Mucosa of descending colon (tissue), 3 donors: ENCODE measurements around the gene NOSTRIN. TPM values are rescaled to one million over a fixed set of nuclear protein-coding genes. Genes with fewer than 3 reads are reported as not detected.

Experiments
- ATAC-seq: fragments of 200-7000 bp; cut with Tn5 transposase; one replicate; pipeline ENCODE4 v1.9.1; 2020; ENCODE audit warnings: mild to moderate bottlenecking, moderate library complexity
- DNase-seq, 3 donors: peaks; one replicate each; pipeline ENCODE4 v3.0.0-alpha.2; 2020
- H3K36me3 ChIP-seq: fragments of 200-600 bp; one replicate; pipeline ENCODE4 v1.8.0; 2021; ENCODE audit warnings: low read depth, mild to moderate bottlenecking
- H3K4me1 ChIP-seq: fragments of 200-600 bp; one replicate; pipeline ENCODE4 v1.8.0; 2021; ENCODE audit warnings: low read depth, mild to moderate bottlenecking
- H3K4me3 ChIP-seq: fragments of 200-600 bp; one replicate; pipeline ENCODE4 v1.8.0; 2021; ENCODE audit warnings: mild to moderate bottlenecking
- H3K9me3 ChIP-seq: fragments of 200-600 bp; one replicate; pipeline ENCODE4 v1.8.0; 2021; ENCODE audit warnings: mild to moderate bottlenecking
- intact Hi-C, 2 donors: fragments of 100-400 bp; cut with DNase I in 1 of 2; cut with micrococcal nuclease in 1 of 2; formaldehyde crosslinking; loops; one replicate each; pipeline versions ENCODE4 v1.11.0 to v1.11.1; 2022; cut with DNase I, micrococcal nuclease
- total RNA-seq, 3 donors: library from RNA; stranded (reverse); fragmentation: NEBNext Ultra II Directional in 2 of 3; extraction: Animal tissue kit (Norgen Biotek cat#: 25700) in 2 of 3; gene quantifications; one replicate each; pipeline versions ENCODE4 v1.2.1 to v1.2.4, GENCODE V29; 2021 to 2023
- TF ChIP-seq, protein P1 (sequence below): fragments of 200-600 bp; IDR thresholded peaks from one replicate; pipeline ENCODE4 v1.8.0; 2022; ENCODE audit warnings: antibody characterized with exemption, mild to moderate bottlenecking
- donor health status: DM: no; HTN: no; CAD: no; lungs with moderate emphysema.
- donor health status: DM: no; HTN: no; CAD: no.
- donor health status: DM: no; HTN: yes; CAD: no.

Gene NOSTRIN
- total RNA-seq, 3 donors from 2014 or later: 27.3 to 78.7 (median 56.2) TPM

DNA sequence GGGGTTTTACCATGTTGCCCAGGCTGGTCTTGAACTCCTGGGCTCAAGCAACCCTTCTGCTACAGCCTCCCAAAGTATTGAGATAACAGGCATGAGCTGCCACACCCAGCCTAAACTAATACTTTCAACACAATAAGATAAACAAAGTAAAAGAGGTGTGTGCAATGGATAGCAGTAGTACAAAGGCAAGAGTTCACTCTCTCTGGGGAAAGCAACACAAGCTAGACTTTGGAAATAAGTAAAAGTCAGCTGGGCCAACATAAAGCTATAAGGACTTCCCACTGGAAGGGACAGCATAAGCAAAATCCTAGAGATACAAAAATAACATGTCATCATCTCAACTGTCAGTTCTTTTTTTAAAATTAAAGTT lies 5.2 kb upstream of the NOSTRIN start:
- TF ChIP-seq, protein P1, sequence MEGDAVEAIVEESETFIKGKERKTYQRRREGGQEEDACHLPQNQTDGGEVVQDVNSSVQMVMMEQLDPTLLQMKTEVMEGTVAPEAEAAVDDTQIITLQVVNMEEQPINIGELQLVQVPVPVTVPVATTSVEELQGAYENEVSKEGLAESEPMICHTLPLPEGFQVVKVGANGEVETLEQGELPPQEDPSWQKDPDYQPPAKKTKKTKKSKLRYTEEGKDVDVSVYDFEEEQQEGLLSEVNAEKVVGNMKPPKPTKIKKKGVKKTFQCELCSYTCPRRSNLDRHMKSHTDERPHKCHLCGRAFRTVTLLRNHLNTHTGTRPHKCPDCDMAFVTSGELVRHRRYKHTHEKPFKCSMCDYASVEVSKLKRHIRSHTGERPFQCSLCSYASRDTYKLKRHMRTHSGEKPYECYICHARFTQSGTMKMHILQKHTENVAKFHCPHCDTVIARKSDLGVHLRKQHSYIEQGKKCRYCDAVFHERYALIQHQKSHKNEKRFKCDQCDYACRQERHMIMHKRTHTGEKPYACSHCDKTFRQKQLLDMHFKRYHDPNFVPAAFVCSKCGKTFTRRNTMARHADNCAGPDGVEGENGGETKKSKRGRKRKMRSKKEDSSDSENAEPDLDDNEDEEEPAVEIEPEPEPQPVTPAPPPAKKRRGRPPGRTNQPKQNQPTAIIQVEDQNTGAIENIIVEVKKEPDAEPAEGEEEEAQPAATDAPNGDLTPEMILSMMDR: no peak
- intact Hi-C loops: no loop called here
- Histone ChIP-seq H3K4me3 (no peak overlapping the region), H3K9me3 (no peaks in the 10 kb centered on the region), H3K4me1 (peaks cover 17% of the 10 kb centered on the region), H3K36me3 (no peaks in the 10 kb centered on the region)
- DNase-seq: peak in 1 of 3 donors; percentile 29
- peak; percentile 57 for ATAC-seq

DNA sequence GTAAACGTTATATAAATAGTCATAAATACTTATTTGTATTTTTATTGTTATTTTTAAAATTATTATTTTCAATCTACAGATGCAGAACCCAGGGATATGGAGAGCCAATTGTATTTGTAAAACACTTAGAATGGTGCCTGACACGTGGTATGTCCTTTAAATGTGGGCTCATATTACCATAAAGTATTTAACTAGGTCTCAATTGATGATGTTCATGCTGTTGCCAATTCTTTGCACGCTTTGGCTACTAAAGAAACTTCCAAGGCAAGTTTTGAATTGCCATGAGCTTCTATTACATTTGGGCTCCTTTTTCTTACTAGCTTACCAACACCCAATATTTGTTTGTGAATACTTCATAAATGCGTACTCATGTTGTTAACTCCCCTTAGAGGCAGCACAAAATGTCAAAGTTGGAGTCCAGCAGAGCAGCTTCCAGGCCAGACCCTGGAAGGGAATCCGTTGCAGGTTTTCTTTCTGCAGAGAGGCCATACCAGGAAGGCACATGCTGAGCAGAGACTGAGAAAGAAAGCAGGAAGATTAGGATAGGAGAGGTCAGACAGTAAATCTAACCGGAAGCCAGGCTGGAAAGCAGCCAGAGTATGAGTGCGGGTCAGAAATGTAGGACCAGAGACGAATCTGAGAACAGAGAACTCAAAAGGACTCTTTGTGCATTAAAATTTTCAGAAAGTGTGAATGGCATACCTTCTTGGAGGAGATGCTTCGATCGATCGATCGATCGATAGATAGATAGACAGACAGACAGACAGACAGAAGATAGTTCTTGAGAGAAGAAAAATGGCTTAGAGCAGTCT lies 4.2 kb upstream of the NOSTRIN start:
- intact Hi-C loops: no loop called here
- H3K4me3 ChIP-seq: no peak overlapping the region
- no peaks in the 10 kb centered on the region for H3K36me3 ChIP-seq
- peaks cover 17% of the 10 kb centered on the region for H3K4me1 ChIP-seq
- DNase-seq: peak in 2 of 3 donors; percentile 55 to 78
- H3K9me3 ChIP-seq: no peaks in the 10 kb centered on the region
- ATAC-seq: peak; percentile 57
- TF ChIP-seq, protein P1: no peak

DNA sequence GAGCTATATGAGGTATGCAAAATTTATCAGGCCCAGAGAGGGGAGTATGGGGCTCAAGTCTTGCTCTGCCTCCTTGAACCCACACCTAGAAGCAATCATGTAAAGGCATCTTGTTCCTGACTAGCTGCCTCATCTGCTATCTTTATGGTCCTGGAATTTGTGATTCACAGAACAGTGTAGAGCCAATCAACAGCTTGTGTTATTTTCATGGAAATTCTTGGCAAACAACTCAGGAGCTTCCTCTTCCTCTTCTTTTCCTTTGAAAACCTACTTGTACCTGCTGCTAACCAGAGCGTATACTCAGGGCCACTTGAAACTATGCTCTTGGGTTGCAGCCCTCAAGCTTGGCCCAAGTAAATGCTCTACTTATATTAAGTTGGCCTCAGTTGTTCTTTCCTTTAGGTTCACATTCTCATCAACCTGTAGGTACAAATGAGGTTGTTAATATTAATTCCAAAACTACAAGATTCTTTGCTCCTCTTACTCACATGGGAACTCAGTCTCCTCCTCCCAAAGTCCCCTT lies 3.5 kb upstream of the NOSTRIN start:
- Histone ChIP-seq H3K4me1 (peaks cover 17% of the 10 kb centered on the region), H3K9me3 (no peaks in the 10 kb centered on the region), H3K36me3 (no peaks in the 10 kb centered on the region), H3K4me3 (no peak overlapping the region)
- ATAC-seq (peak; percentile 69), DNase-seq (no peak)
- intact Hi-C loops: no loop called here
- TF ChIP-seq, protein P1: no peak

DNA sequence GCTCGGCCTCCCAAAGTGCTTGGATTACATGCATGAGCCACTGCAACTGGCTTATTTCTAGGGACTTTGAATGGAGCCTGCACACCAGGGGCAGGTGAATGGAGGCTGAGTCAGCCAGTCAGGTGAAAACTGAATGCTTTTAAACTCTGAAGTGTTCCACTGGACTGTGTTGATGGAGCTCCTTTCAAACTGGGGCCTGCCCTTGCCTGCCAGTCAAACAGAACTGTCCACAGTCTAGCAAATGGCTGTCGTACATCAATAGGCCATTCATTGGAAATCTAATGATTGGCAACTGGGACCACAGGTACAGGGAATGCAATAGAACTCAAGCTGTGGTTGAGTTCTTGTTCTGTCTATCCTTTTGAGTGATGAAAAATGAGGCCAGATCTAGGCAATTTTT lies 966 bp upstream of the NOSTRIN start:
- peaks cover 17% of the 10 kb centered on the region for H3K4me1 ChIP-seq
- no peaks in the 10 kb centered on the region for H3K9me3 ChIP-seq
- intact Hi-C loops: no loop called here
- TF ChIP-seq, protein P1: no peak
- DNase-seq (no peak), ATAC-seq (no peak)
- H3K36me3 ChIP-seq: no peaks in the 10 kb centered on the region
- no peak overlapping the region for H3K4me3 ChIP-seq

DNA sequence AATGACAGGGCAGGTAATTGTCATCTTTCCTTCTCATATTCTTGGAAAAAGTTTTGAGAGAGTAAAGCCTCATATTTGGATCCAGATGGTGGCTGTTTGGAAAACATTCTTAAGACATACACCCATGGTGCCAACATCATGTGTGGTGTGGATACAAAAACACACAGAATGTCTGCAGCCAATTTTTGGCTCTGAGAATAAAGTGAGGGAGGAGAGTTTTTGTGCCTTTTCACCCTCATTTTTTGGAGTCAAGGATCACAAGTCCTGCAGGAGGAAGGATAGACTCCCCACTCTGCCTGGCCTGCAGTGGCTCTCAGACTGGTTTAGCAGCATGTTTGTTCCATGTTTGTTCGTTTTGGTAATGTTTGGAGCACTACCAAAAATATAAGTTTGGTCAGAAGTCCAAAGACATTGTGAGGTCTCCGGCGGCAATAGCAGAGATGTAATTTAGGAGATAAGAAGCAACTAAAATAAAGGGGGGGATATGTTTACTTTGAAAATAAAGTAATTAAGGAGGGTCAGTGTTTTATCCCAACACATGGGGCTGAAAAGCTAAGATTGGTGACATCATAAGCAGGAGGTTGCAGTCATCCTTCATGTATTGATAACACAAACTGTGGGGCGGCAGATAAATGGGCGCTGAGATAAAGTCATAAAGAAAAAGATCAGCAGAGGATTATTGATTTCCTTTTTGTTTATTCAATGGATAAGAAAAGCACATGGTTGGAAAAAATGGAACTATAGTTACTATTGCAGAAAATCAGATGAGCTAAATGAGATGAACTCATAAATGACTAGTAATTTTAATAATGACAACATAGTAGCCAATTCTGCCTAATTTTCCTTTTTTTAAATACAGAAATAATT lies 655 bp downstream of the NOSTRIN start:
- H3K9me3 ChIP-seq: no peaks in the 10 kb centered on the region
- TF ChIP-seq, protein P1: no peak
- intact Hi-C loops: no loop called here
- H3K36me3 ChIP-seq: no peaks in the 10 kb centered on the region
- ATAC-seq (peak; percentile 5), DNase-seq (peak in 1 of 3 donors; percentile 30)
- H3K4me1 ChIP-seq: peaks cover 12% of the 10 kb centered on the region
- H3K4me3 ChIP-seq: no peak overlapping the region
